Limb (tissue), 2 donors: ENCODE measurements around the gene GK2.

Experiments used
- DNase-seq, 2 donors: peaks; one replicate each; pipeline ENCODE4 v3.0.0-alpha.2; 2016; ENCODE audit errors: extremely low spot score in 2 of 2

Gene GK2

DNA sequence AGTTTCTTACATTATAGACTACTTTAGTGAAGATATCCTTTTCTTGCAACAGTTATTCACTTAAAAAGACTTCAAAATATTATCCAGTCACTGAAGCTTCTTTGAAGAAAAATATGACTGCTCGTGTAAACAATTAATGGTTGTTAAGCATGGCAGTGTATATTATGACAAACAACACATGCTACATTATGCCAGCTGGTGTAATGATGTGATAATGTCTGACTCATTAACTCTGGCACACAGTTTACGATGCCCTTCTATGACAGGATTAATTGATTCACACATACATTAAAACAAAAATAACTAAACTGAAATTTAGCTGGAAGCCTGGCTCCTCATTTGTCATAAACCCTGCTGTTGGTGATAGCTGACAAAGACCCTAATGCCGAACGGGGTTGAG is 22.4 kb downstream of the GK2 start:
- no peak for DNase-seq

DNA sequence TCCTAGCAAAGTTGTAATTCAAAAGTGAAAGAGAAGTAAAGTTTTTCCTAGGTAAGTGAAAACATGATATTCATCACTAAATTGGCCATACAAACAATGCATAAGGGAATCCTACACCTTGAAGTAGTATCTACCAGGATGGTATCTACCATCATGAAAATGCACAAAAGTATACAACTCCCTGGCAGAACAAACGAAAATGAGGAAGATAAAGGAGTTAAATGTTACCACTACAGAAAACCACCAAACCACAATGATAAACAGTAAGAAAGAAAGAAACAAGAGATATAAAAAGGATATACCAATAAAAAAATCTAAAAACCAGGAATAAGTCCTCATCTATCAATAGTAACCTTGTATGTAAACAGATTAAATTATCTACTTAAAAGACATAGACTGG is 26.9 kb downstream of the GK2 start:
- DNase-seq: no peak

DNA sequence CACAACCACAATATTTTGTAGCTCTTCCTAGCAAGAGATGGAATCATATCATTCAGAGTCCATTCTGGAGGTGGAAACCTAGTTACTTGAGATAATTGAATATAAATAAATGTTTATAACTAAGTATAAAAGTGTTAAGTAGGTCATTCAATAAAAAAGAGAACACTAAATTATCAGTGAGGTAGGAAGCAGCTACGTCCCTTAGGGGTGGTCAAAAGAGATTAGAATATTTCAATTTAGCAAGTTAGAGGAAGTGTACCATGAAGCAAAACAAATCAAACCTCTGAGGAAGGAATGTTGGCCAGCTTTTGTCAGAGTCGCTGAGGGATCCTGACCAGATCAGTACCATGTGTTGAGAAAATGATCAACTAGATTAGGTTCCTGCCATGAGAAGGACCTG is 38.0 kb downstream of the GK2 start:
- no peak for DNase-seq

- no peak for DNase-seq
Observed at GRCh38 chr4:79367096-79367495, 40.9 kb downstream of the GK2 start.

- DNase-seq: no peak
Observed at GRCh38 chr4:79366422-79366821, 41.6 kb downstream of the GK2 start.

GRCh38 chr4:79364061-79364460 is 44.0 kb downstream of the GK2 start:
- no peak for DNase-seq

DNA sequence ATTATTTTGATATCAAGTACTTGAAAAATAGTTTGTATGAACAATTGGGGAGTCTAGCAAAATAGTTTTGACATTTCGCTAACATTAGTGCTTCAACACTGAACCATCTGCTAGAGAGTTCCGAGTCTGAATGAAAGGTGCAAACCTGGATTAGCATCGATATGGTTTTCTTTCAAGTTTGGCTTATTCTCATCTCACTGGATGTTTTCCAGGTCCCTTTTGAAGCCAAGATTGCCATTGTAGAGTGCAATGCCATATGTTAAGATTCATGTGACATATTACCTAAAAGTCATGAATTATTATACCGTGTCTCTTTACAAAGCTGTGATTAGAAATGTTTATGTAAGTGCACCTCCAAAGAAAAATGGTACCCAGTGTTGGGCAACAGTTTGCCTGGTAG is 45.4 kb downstream of the GK2 start:
- no peak for DNase-seq

- no peak for DNase-seq
Observed at GRCh38 chr4:79360006-79360405, 48.0 kb downstream of the GK2 start.

GRCh38 chr4:79358438-79358837 is 49.6 kb downstream of the GK2 start:
- no peak for DNase-seq

DNA sequence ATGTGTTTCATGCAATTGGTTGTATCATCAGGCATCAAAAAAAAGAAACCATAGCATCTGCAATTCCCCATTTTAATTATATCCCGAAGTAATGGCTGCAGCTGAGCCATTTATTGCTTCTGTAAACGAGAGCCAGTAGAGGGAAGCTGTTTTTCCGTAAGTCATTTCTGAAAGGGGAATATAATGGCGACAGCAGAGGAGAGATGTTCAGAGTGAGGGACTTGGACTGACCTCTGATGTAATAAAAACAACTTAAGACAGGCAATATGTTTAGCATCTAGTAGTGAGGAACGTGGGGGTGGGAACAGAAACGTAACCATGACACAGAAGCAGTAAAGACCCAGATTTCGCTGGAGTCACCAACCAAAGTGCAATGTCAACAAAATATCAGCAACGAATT is 50.7 kb downstream of the GK2 start:
- no peak for DNase-seq
